NCI-H146 treated with DMSO at 0.1 percent for 48 hours (cell line): ENCODE data around the gene MED27.
"Not testable (repeated sequence)": the region's sequence is repeated elsewhere in the genome, so short reads cannot be mapped to it uniquely, and the experiment has no call there.

ENCODE experiments used
- DNase-seq: peaks from one replicate; lab custom pipeline; 2025; ENCODE audit not compliant: unreplicated experiment; lab: John Stamatoyannopoulos, UW

MED27 gene

DNA sequence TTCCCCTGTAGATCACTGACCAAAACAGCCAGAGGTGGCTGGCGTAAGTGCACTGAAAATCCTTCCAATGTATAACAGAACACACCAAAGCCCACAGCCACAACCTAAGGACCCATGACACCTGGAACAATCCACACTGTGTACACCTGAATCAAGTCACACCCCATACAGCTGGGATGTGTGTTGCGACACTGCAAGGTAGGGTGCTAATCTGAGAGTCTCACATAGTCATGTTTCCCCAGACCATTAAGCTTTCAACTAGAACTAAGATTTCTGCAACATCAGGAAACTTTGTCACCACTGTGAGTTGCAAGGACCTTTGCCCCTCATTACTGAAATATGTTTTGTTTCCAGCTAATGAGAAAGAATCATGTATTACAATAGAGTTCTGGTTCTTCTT, 59.4 kb downstream of the MED27 start:
- DNase-seq: no peak

DNA sequence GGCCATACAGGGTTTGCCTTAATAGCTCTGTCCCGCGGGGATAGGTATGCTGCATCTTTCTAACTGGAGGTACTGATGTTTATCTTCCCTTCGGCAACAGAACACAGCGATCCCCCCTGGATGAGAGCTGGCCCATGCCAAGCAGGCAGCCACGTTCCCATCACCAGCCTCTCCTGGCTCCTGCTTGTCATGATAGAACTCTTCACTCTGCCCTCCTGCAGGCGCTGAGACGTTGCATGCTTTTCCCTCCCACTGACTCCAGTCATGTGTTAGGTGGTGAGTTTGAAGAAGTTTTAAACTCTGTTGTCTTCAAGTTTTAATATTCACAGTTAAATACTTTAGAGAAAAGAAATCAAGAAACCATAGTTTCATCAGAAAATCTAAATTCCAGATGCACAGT, 60.0 kb downstream of the MED27 start:
- DNase-seq: no peak

- peak; percentile 79 for DNase-seq
Measured at GRCh38 chr9:132018957-132019405, 60.7 kb downstream of the MED27 start.

DNA sequence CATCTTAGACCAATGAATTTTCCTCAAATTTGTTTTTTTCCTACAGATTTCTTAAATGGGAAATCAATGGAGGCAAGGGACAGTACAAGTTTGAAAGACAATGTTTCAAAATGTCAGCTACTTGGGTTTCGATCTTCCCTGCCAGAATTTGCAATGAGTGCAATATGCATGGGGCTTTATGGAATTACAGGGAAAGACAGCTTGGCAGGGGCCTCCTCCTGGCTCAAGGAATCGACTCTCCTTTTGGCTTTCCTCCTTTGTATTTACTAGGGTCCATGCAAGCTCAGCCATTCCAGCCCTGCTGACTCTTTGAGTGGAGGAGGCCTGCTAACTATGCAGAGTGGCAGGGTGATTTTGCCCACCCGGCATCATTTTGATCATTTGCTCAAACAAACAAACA, 63.2 kb downstream of the MED27 start:
- DNase-seq: no peak

- no peak for DNase-seq
Measured at GRCh38 chr9:132015866-132016265, 63.8 kb downstream of the MED27 start.

GRCh38 chr9:132014218-132014805, 65.4 kb downstream of the MED27 start:
- no peak for DNase-seq

GRCh38 chr9:132012704-132013357, 66.8 kb downstream of the MED27 start:
- no peak for DNase-seq

- no peak for DNase-seq
Measured at GRCh38 chr9:132011896-132012295, 67.8 kb downstream of the MED27 start.

DNA sequence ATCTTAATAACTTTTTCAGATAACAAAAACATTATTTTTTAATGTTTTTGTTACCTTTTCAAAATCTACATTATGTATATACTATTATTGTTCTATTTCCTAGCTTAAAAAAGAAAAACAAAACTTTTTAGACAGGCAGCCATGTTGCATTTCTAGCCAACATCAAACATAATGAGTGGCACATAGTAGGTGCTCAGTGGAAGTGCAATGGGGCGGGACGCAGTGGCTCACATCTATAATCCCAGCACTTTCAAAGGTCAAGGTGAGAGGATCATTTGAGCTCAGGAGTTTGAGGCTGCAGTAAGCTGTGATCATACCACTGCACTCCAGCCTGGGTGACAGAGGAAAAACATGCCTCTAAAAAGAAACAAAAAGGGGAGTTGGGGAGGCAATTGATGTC, 68.4 kb downstream of the MED27 start:
- no peak for DNase-seq

- DNase-seq: not testable (repeated sequence)
Measured at GRCh38 chr9:132010201-132010600, 69.5 kb downstream of the MED27 start.

DNA sequence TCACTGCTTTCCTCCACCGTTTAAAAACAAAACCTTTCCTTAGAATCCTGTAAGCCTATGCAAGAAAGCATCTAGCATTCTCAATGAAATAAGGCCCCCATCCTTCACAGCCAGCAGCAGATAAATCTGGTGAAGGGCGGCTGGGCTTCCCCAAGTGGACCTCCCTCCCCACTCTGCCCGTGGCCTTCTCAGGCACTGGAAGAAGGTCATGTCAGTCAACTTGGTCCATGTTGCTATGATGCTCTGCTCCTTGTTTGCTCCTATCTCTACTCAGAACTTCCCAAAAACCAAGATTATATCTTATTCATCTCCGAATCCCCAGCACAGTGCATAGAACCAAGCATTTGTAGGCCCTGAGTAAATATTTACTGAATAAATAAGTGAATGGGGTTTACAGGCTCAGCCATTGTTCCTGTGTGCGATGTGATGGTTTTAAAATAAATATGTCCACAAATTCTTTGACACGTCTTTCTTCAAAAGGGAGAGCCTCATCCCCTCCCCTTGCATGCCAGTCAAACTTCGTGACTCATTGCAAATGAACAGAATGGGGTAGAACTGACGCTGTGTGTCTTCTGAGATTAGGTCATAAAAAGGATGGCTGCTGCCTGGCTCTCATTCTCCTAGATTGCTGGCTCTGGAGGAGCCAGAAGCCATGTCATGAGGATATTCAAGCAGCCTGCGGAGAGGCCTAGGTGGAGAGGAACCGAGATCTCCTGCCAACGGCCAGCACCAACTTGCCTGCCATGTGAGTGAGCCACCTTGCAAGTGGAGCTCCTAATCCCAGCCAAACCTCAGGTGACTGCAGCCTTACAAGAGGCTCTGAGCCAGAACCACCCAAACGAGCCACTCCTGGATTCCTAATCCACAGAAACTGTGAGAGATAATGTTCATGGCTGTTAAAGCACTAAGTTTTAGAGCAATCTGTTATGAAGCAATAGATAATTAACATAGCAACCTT, 70.5 kb downstream of the MED27 start:
- DNase-seq: no peak

DNA sequence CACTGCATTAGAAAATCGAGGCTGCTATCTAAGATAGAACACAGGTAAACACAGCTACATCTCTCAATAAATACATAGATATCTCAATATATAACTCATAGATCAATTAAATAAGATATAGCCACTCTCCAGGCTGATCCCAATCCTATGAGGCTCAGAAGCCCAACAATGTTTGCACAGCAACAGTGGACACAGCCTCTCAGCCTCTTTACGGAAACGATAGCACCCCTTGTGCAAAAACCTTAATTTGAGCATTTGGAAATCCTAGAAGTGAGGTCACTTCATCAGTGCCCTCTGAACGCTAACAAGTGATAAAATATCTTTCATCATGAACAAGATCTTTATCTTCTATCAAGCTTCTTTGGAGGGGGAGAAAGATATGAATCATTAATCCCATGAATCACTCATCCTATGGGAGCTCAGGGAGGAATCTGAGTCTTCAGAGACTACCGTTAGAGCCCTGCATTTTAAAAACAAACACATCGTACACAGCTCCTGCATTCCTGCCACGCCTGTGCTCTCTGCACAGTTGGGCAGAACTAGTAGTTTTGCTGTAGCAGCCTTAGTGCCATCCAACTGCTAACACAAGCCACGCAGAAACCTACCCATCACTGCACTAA, 71.4 kb downstream of the MED27 start:
- no peak for DNase-seq

- DNase-seq: no peak
Measured at GRCh38 chr9:132007371-132008025, 72.2 kb downstream of the MED27 start.

GRCh38 chr9:132006677-132007370, 72.8 kb downstream of the MED27 start:
- DNase-seq: peak; percentile 24

- DNase-seq: no peak
Measured at GRCh38 chr9:132005899-132006298, 73.8 kb downstream of the MED27 start.

DNA sequence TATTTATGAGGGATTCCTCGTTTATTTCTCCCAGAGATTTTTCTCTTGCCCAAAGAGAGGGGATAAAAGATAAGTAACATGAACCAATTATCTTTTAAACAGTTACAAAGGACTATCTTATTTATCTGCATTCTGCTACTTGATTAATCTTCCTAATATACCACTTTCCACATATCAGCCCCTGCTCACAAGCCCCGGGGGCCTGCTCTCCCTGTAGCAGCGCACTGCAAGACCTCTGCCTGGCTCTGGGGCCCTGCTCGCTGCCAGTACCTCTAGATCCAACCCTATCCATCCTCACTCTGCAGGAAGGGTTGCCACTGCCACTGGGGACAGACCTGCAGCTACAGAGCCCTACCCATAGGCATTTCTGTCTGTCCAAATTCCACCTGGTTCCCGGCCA, 75.3 kb downstream of the MED27 start:
- DNase-seq: no peak

DNA sequence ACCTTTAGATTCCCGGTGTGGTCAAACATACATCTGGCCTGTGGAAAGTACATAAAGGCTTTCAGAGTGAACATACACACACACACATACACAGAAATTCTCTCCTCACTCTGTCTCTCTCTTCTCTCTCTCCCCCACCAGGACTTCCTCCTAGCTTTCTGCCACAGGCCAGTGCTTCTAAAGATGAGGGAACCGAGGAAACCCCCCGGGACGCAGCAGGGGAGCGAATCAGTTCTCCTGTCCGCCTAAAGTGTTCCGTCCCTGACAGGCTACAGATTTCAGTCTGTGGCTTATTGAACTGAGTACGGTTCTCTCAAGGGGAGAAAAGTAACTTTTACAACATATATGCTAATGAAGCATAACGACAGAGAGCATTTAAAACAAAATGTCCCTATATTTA, 75.8 kb downstream of the MED27 start:
- no peak for DNase-seq

GRCh38 chr9:132003319-132003704, 76.4 kb downstream of the MED27 start:
- DNase-seq: no peak

GRCh38 chr9:132002643-132003318, 76.9 kb downstream of the MED27 start:
- DNase-seq: no peak

GRCh38 chr9:132001567-132001966, 78.1 kb downstream of the MED27 start:
- DNase-seq: no peak
